Left ventricle myocardium inferior (tissue), 1 donor: ENCODE measurements around the gene TMEM231. TPM values are rescaled to one million over a fixed set of nuclear protein-coding genes. Genes with fewer than 3 reads are reported as not detected.
A peak's percentile ranks its signal among the peaks of the same experiment; 100 is the strongest.

Experiments used
- DNase-seq: peaks from one replicate; pipeline ENCODE4 v3.0.0-alpha.2; 2020
- H3K27ac ChIP-seq: fragments of 200-600 bp; replicated peaks from 2 replicates; pipeline ENCODE4 v1.8.0; 2021
- H3K27me3 ChIP-seq: fragments of 200-600 bp; 2 replicates; pipeline ENCODE4 v1.8.0; 2021; ENCODE audit warnings: low read depth
- H3K36me3 ChIP-seq: fragments of 200-600 bp; 2 replicates; pipeline ENCODE4 v1.8.0; 2021
- H3K4me1 ChIP-seq: fragments of 200-600 bp; 2 replicates; pipeline ENCODE4 v1.8.0; 2021
- H3K4me3 ChIP-seq: fragments of 200-600 bp; 2 replicates; pipeline ENCODE4 v1.8.0; 2021; ENCODE audit warnings: mild to moderate bottlenecking, moderate library complexity
- H3K9me3 ChIP-seq: fragments of 200-600 bp; replicated peaks from 2 replicates; pipeline ENCODE4 v1.8.0; 2021
- CTCF ChIP-seq: fragments of 200-600 bp; IDR thresholded peaks from 2 replicates; pipeline ENCODE4 v1.8.0; 2021; ENCODE audit warnings: antibody characterized with exemption, mild to moderate bottlenecking, borderline replicate concordance
- intact Hi-C: fragments of 100-400 bp; cut with micrococcal nuclease; formaldehyde crosslinking; loops from one replicate; pipeline ENCODE4 v1.11.0; 2022
- total RNA-seq: library from RNA; stranded (reverse); fragmentation: NEBNext Ultra II Directional; extraction: Animal tissue kit (Norgen Biotek cat#: 25700); gene quantifications from one replicate; pipeline ENCODE4 v1.2.1, GENCODE V29; 2021
- donor health status: DM: no; HTN: yes; CAD: no; lungs with severe emphysema.

TMEM231 gene
- total RNA-seq, 1 donor from 2014 or later: 6.6 TPM

GRCh38 chr16:75590920-75591843, 35.1 kb upstream of the TMEM231 start:
- Histone ChIP-seq H3K9me3 (no peaks in the 10 kb centered on the region), H3K27ac (peak overlapping the region; percentile 85), H3K4me1 (peaks cover 68% of the 10 kb centered on the region), H3K36me3 (peaks cover 3% of the 10 kb centered on the region), H3K4me3 (peak overlapping the region; percentile 4), H3K27me3 (no peaks in the 10 kb centered on the region)
- intact Hi-C loops: no loop called here
- TF ChIP-seq CTCF: no peak
- DNase-seq: peak; percentile 69

GRCh38 chr16:75589306-75589705, 33.3 kb upstream of the TMEM231 start:
- no peaks in the 10 kb centered on the region for H3K36me3 ChIP-seq
- DNase-seq: peak; percentile 69
- H3K27ac ChIP-seq: peak overlapping the region; percentile 85
- intact Hi-C loops: no loop called here
- TF ChIP-seq CTCF: no peak
- peaks cover 60% of the 10 kb centered on the region for H3K4me1 ChIP-seq
- H3K9me3 ChIP-seq: no peaks in the 10 kb centered on the region
- H3K4me3 ChIP-seq: no peak overlapping the region
- H3K27me3 ChIP-seq: no peaks in the 10 kb centered on the region

GRCh38 chr16:75588716-75589115, 32.7 kb upstream of the TMEM231 start:
- no peak for TF ChIP-seq CTCF
- intact Hi-C loops: no loop called here
- Histone ChIP-seq H3K9me3 (no peaks in the 10 kb centered on the region), H3K27me3 (no peaks in the 10 kb centered on the region), H3K4me1 (peaks cover 54% of the 10 kb centered on the region), H3K27ac (peak overlapping the region; percentile 85), H3K4me3 (no peak overlapping the region), H3K36me3 (no peaks in the 10 kb centered on the region)
- DNase-seq: no peak

- TF ChIP-seq CTCF: no peak
- DNase-seq: no peak
- no peak overlapping the region for H3K4me3 ChIP-seq
- no peaks in the 10 kb centered on the region for H3K9me3 ChIP-seq
- H3K27me3 ChIP-seq: no peaks in the 10 kb centered on the region
- H3K36me3 ChIP-seq: peaks cover 10% of the 10 kb centered on the region
- intact Hi-C loops: no loop called here
- no peak overlapping the region for H3K27ac ChIP-seq
- peaks cover 9% of the 10 kb centered on the region for H3K4me1 ChIP-seq
Measured at GRCh38 chr16:75584108-75584507, 28.1 kb upstream of the TMEM231 start.

GRCh38 chr16:75579281-75579834, 23.3 kb upstream of the TMEM231 start:
- intact Hi-C loops: no loop called here
- no peak overlapping the region for H3K27ac ChIP-seq
- H3K4me3 ChIP-seq: no peak overlapping the region
- TF ChIP-seq CTCF: no peak
- no peaks in the 10 kb centered on the region for H3K9me3 ChIP-seq
- H3K36me3 ChIP-seq: peaks cover 57% of the 10 kb centered on the region
- no peaks in the 10 kb centered on the region for H3K27me3 ChIP-seq
- H3K4me1 ChIP-seq: peaks cover 29% of the 10 kb centered on the region
- DNase-seq: no peak
